COR-L47 (cell line): ENCODE results near the gene PEDS1.
"Not testable (repeated sequence)": the region's sequence is repeated elsewhere in the genome, so short reads cannot be mapped to it uniquely, and the experiment has no call there.

Experiments used
- DNase-seq: peaks from one replicate; lab custom pipeline; 2025; lab: John Stamatoyannopoulos, UW

The PEDS1 gene

DNA sequence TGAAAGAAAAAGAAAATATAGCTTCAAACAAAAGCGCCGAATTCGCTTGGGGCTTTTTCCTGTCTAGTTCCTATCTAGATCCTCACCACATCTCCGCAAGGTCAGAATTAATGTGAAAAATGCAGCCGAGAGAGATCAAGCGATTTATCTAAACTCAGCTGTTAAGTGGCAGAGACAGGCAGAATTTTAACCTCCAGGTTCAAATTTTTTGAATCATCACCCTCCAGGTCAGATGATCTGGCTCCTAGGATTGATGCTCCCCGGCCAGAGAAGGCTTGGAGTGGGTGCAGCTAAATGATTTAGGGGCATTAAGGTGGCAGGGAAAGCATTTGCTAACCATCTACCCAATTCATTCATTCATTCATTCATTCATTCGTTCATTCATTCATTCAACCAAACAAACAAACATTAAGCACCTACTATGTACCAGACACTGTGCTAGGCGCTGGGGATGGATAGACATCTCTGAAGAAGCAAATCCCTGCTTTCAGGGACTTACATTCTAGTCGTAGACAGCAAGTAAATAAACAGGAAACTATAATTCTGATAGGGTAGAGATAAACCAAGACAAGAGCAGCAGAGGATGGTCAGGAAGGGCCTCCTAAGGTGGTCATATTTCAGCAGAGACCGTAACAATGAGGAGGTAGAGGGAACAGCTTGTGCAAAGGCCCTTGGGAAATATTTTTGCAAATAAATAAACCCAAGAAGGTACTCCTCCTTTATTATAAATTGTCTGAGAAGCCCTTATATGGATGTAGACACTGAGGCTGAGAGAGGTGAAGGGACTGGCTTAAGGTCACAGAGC, 39.9 kb downstream of the PEDS1 start:
- DNase-seq, result no peak

DNA sequence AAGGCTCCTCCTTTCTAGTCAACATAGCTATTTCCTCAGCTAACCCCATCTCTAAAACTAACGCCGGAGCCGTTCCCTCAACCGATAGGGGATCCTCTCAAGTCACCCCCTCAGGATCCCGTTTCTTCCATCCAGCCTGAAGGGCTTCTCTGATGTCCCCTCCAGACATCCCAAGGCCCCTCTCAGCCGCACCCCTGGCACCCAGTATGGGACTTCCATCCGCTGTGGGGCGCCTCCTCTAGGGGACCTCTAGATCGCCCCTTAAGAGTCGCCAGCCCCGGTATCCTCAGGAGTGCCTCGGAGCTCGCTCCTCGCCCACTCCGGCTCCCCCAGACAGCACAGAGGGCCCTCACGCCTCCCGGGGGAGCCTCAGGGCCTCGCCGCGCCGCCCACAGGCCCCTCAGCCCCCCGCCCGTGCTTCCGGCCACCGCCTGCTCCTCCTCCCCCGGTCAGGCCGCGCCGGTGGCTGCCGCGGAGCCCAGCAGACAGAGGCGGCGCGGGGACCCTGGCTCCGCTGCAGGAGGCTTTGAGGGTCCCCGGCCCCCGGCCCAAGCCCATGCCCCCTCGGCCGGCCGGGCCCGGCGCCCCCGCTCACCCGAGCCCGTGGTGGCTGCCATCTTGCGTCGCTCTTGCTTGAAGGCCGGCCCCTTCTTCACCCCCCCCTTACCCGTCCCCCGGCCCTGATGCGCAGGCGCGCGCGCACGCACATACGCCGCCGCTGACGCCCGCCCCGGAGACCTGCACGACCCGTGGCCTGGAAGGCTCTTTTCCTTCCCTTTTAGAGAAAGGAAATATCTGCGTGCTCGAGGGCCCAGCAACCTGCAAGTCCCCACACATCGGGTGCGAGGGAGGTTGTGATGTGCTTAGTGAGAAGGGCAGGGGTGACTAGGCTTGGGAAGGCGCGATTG, 40.8 kb downstream of the PEDS1 start, which contains the start of gene UBE2V1:
Gene UBE2V1 (minus strand): TSS at position 639 of the 908 bp plus-strand sequence. CDS start 22 bp downstream, at position 617.
- DNase-seq, result peak; percentile 77

- no peak for DNase-seq
These were observed 41.6 kb downstream of the PEDS1 start for GRCh38 chr20:50111829-50112495.

DNA sequence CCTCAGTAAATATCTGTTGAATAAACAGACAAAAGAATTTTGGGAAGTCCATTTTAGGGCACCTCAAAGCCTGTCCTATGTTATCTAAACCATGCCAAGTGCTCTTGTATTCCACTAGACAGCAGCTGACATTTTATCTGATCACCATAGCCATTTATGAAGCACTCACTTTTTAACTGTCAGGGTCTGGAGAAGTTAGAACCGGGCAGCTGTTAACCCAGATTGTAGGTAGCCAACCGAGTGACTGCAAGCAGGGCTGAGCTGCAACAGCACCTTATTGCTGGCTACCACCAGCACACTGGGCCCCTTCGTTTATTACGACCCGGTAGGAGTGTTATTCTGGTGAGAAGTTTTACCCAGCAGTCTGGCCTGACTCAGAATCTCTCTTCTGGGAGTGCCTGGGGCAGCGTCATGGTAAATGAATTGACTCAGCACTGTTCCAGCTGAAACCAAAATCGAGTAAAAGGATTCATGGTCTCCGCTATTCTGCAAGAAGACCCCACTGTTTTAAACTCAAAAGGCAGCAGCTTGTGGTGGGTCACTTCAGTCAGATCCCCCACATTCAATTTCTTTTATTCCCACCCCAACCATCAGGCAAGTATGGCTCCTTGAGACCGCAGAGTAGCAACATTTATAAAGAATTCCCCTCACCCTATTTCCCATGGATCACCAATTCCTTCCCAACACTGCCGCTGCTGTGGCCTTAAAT, 42.2 kb downstream of the PEDS1 start:
- no peak for DNase-seq

DNA sequence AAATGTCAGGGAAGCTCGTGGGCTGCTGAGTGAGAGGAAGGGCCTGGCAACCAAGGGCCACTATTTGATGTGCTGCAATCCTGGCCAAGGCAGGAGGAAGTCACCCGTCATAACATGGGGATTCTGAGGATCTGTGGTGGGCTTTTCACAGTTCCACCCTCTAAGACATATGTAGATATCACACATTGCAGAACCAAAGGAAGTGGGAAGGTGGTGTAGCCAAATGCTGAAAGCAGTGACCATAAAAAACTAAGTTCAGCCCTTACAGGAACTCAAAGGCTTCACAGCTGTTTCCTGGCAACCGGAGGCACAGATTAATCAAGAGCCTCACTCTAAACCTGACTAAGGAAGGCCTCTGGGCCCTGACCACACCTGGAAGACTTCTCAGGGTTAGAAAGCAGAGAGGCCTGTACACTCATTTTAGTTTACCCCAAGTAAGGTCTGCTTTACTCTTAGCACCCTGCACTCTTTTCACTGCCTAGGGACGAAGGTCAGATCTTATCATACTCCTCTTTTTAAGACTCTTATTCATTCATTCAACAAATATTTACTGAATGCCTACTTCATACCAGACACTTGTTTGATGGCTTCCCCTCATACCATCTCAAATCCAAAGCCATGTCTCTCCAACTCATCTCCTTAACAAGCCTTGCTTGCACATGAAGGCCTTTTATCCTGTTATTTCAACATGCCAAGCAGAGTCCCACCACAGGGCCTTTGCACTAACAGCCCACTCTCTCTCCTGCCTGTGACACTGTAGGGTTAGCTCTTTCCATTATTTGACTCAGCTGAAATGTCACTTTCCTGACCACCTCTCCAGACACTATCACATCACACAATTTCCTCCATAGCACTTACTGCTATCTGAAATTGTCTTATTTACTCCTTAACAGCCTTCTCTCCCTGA, 43.1 kb downstream of the PEDS1 start:
- DNase-seq, result no peak

- DNase-seq, result no peak
These were observed 44.8 kb downstream of the PEDS1 start for GRCh38 chr20:50108556-50109235.

- no peak for DNase-seq
These were observed 45.7 kb downstream of the PEDS1 start for GRCh38 chr20:50107796-50108331.

- DNase-seq, result no peak
These were observed 46.4 kb downstream of the PEDS1 start for GRCh38 chr20:50107086-50107660.

- DNase-seq, result not testable (repeated sequence)
These were observed 46.9 kb downstream of the PEDS1 start for GRCh38 chr20:50106669-50107068.
